GM19372 (cell line): ENCODE results near the gene IKZF4.
"Not testable (repeated sequence)": the region's sequence is repeated elsewhere in the genome, so short reads cannot be mapped to it uniquely, and the experiment has no call there.

Experiments used
- ATAC-seq: cut with Tn5 transposase; IDR thresholded peaks from one replicate; pipeline ENCODE4 v1.9.1; 2021; ENCODE audit warnings: mild to moderate bottlenecking, low read depth, moderate library complexity; ENCODE audit not compliant: unreplicated experiment

Gene IKZF4

GRCh38 chr12:55997535-55997859 lies 23.3 kb upstream of the IKZF4 start:
- ATAC-seq, result no peak

- ATAC-seq, result not testable (repeated sequence)
Measured at GRCh38 chr12:55999522-55999921, 21.3 kb upstream of the IKZF4 start.

- ATAC-seq, result not testable (repeated sequence)
Measured at GRCh38 chr12:55999999-56000540, 20.8 kb upstream of the IKZF4 start.

GRCh38 chr12:56001487-56002100 lies 19.2 kb upstream of the IKZF4 start:
- no peak for ATAC-seq

GRCh38 chr12:56003376-56003775 lies 17.5 kb upstream of the IKZF4 start:
- ATAC-seq, result not testable (repeated sequence)

- ATAC-seq, result no peak
Measured at GRCh38 chr12:56004211-56004610, 16.6 kb upstream of the IKZF4 start.

GRCh38 chr12:56007564-56008559 lies 13.0 kb upstream of the IKZF4 start:
- ATAC-seq, result peak; percentile 40

GRCh38 chr12:56010111-56010570 lies 10.7 kb upstream of the IKZF4 start:
- ATAC-seq, result no peak

- ATAC-seq, result no peak
Measured at GRCh38 chr12:56011509-56012090, 9.2 kb upstream of the IKZF4 start.

- ATAC-seq, result no peak
Measured at GRCh38 chr12:56013482-56013881, 7.4 kb upstream of the IKZF4 start.

GRCh38 chr12:56014205-56014604 lies 6.6 kb upstream of the IKZF4 start:
- no peak for ATAC-seq

- ATAC-seq, result no peak
Measured at GRCh38 chr12:56017181-56017580, 3.7 kb upstream of the IKZF4 start.

- ATAC-seq, result no peak
Measured at GRCh38 chr12:56018356-56018755, 2.5 kb upstream of the IKZF4 start.

- ATAC-seq, result no peak
Measured at GRCh38 chr12:56021889-56022497, 1.1 kb downstream of the IKZF4 start.

- ATAC-seq, result no peak
Measured at GRCh38 chr12:56028511-56029165, 7.8 kb downstream of the IKZF4 start.

GRCh38 chr12:56029166-56029519 lies 8.3 kb downstream of the IKZF4 start:
- ATAC-seq, result no peak

GRCh38 chr12:56029666-56030293 lies 8.9 kb downstream of the IKZF4 start:
- ATAC-seq, result no peak

- ATAC-seq, result no peak
Measured at GRCh38 chr12:56031987-56032386, 11.1 kb downstream of the IKZF4 start.

GRCh38 chr12:56034586-56035332 lies 13.9 kb downstream of the IKZF4 start:
- ATAC-seq, result no peak
